Measurements from ENCODE around the gene CEP72.

Gene CEP72

DNA sequence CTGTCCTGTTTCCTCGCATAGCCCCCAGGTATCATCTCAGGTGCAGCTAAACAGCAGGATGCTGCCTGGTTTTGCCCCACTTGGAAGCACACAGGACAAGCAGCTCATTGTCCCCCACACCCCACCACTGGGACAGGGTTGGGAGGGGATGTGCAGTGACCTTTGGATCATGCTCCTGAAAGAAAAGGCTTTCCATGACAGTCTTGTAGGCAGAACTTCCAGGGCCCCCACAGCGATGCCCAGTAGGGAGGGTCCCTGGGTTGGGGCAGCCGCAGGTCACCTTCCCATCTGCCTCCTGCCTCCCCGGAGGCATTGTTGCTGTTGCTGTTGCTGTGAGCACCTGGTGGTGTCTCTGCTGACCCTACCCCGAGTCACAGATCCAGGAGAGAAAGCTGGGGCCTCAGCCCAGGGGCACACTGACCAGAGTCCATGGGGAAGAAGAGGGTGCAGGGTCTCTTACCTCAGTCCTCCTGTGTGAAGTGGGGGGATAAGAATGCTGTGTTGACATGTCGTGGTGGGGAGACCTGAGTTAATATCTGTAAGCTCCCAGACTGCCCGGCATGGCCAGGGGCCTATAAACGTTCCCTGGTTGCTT, 8.5 kb downstream of the CEP72 start:
- Histone ChIP-seq H3K27ac (ENCODE audit: low read depth, low read length, poor library complexity, severe bottlenecking) (no peak overlapping the region), H3K4me1 (ENCODE audit: insufficient read depth, low read length, severe bottlenecking) (no peaks in the 10 kb centered on the region), H3K9ac (ENCODE audit: low read length) (no peak overlapping the region), H2AFZ (ENCODE audit: low read length) (no peak overlapping the region), H3K27me3 (ENCODE audit: insufficient read depth, low read length) (no peaks in the 10 kb centered on the region), H3F3A (ENCODE audit: insufficient read depth, low read length) (no peaks in the 10 kb centered on the region), H3K9me3 (ENCODE audit: low read length) (no peaks in the 10 kb centered on the region), H3K9me2 (ENCODE audit: low read depth, low read length) (no peaks in the 10 kb centered on the region), H3K36me3 (ENCODE audit: insufficient read depth, low read length) (peaks cover 71% of the 10 kb centered on the region), H3K4me2 (ENCODE audit: low read length) (no peak overlapping the region), H3K4me3 (ENCODE audit: low read depth, low read length, poor library complexity, severe bottlenecking) (no peak overlapping the region), H3K79me2 (ENCODE audit: insufficient read depth, low read length) (peaks cover 9% of the 10 kb centered on the region), H4K20me1 (ENCODE audit: insufficient read depth, low read length) (no peaks in the 10 kb centered on the region)
- TF ChIP-seq EZH2 (IDR thresholded peaks at IDR 0.05; ENCODE audit: borderline replicate concordance, low read length) (no peak), CTCF (IDR thresholded peaks at IDR 0.05; ENCODE audit: low read length) (no peak)

DNA sequence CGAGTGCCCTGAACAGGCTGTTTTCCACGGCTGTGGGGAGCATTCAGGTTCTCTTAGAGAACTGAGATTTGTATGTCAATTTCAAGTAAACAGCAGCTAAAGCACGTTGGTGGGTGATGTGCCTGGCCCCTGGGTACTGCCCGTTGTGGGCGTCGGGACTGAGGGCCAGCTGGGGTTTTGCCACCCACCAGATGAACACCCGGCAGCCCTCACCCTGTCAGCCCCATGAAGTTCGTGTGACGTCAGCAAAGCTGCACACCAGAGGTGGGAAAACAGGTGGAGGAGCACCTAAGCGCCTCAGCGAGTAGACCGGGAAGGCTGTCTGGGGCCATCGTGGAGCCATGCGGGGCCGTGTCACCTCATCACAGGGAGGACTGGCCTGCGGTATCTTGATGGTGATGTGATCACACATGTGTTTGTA, 9.2 kb downstream of the CEP72 start:
- Histone ChIP-seq H3K36me3 (ENCODE audit: insufficient read depth, low read length) (peaks cover 72% of the 10 kb centered on the region), H3F3A (ENCODE audit: insufficient read depth, low read length) (no peaks in the 10 kb centered on the region), H3K9me2 (ENCODE audit: low read depth, low read length) (no peaks in the 10 kb centered on the region), H3K9ac (ENCODE audit: low read length) (no peak overlapping the region), H2AFZ (ENCODE audit: low read length) (no peak overlapping the region), H3K9me3 (ENCODE audit: low read length) (no peaks in the 10 kb centered on the region), H3K4me1 (ENCODE audit: insufficient read depth, low read length, severe bottlenecking) (no peaks in the 10 kb centered on the region), H3K4me2 (ENCODE audit: low read length) (no peak overlapping the region), H3K79me2 (ENCODE audit: insufficient read depth, low read length) (peaks cover 2% of the 10 kb centered on the region), H3K4me3 (ENCODE audit: low read depth, low read length, poor library complexity, severe bottlenecking) (no peak overlapping the region), H3K27ac (ENCODE audit: low read depth, low read length, poor library complexity, severe bottlenecking) (no peak overlapping the region), H3K27me3 (ENCODE audit: insufficient read depth, low read length) (no peaks in the 10 kb centered on the region), H4K20me1 (ENCODE audit: insufficient read depth, low read length) (no peaks in the 10 kb centered on the region)
- TF ChIP-seq CTCF (IDR thresholded peaks at IDR 0.05; ENCODE audit: low read length) = no peak
- TF ChIP-seq EZH2 (IDR thresholded peaks at IDR 0.05; ENCODE audit: borderline replicate concordance, low read length) = no peak

- no peak overlapping the region for H3K4me3 ChIP-seq (ENCODE audit: low read depth, low read length, poor library complexity, severe bottlenecking)
- TF ChIP-seq EZH2 (IDR thresholded peaks at IDR 0.05; ENCODE audit: borderline replicate concordance, low read length) = no peak
- no peak for TF ChIP-seq CTCF (IDR thresholded peaks at IDR 0.05; ENCODE audit: low read length)
- H3F3A ChIP-seq (ENCODE audit: insufficient read depth, low read length) = no peaks in the 10 kb centered on the region
- H3K4me2 ChIP-seq (ENCODE audit: low read length) = no peak overlapping the region
- no peaks in the 10 kb centered on the region for H4K20me1 ChIP-seq (ENCODE audit: insufficient read depth, low read length)
- H3K27ac ChIP-seq (ENCODE audit: low read depth, low read length, poor library complexity, severe bottlenecking) = no peak overlapping the region
- no peaks in the 10 kb centered on the region for H3K79me2 ChIP-seq (ENCODE audit: insufficient read depth, low read length)
- no peak overlapping the region for H2AFZ ChIP-seq (ENCODE audit: low read length)
- H3K36me3 ChIP-seq (ENCODE audit: insufficient read depth, low read length) = peaks cover 78% of the 10 kb centered on the region
- no peaks in the 10 kb centered on the region for H3K27me3 ChIP-seq (ENCODE audit: insufficient read depth, low read length)
- H3K9ac ChIP-seq (ENCODE audit: low read length) = no peak overlapping the region
- H3K9me3 ChIP-seq (ENCODE audit: low read length) = no peaks in the 10 kb centered on the region
- H3K4me1 ChIP-seq (ENCODE audit: insufficient read depth, low read length, severe bottlenecking) = no peaks in the 10 kb centered on the region
- no peaks in the 10 kb centered on the region for H3K9me2 ChIP-seq (ENCODE audit: low read depth, low read length)
These were observed 10.2 kb downstream of the CEP72 start for GRCh38 chr5:622359-622758.
